ENCODE measurements around the gene PCOLCE2.

The PCOLCE2 gene

GRCh38 chr3:142888481-142889211 lies at the start of gene PCOLCE2:
Gene PCOLCE2 (minus strand): TSS chr3:142889083. CDS start chr3:142888896, 187 bp downstream.
- DNase-seq, result no peak

DNA sequence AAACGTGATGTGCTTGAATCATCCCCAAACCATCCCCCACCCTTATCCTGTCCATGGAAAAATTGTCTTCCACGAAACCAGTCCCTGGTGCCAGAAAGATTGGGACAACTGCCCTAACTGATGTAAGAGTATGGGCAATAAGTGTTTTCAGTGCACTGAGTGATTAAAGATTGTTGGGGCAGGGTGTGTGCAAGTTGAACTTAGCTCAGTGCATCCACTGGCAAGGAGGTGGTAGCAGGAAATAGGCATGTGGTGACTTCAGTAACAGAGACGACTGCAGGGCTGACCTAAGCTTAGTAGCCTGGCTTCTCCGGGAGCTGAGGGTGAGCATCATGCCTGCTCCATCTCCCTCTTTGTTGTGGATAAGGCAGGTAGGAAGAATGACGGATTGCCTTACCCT lies 47.1 kb upstream of the PCOLCE2 start:
- no peak for DNase-seq

GRCh38 chr3:142934887-142935269 lies 46.0 kb upstream of the PCOLCE2 start:
- no peak for DNase-seq

DNA sequence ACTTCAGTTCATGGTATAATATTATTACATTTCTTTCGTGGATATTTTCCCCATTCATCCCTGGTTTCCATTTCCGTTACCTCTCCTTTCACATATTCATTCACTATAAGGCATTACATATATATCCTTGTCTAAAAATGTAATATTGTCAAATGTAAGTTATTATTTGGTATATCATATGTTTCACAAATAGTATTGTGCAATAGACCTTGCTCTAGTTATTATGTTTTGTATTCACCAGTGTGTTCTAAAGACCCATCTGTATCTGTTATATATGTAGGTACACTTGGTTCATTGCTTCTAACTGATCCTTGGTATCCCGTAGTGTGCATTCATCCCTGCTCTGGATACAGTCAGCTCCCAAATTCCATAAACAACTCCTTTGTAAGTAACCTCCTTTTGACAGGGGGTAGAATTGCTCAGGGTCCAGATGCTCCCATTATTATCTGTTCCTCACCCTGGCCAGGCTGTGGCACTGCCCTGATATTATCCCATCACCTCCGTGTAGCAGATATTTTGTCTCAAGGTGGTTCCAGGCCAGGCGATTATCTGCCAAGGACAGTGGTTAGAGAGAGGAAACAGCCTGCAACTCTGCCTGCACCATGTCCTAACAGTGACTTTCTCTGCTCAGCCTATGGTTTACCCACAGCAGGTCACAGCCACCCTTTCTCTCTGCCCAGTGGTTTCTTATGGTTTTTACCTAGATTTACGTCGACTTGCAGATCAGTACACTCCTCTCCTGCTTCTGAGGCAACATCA lies 45.4 kb upstream of the PCOLCE2 start:
- no peak for DNase-seq

GRCh38 chr3:142931222-142931621 lies 42.3 kb upstream of the PCOLCE2 start:
- DNase-seq, result no peak

DNA sequence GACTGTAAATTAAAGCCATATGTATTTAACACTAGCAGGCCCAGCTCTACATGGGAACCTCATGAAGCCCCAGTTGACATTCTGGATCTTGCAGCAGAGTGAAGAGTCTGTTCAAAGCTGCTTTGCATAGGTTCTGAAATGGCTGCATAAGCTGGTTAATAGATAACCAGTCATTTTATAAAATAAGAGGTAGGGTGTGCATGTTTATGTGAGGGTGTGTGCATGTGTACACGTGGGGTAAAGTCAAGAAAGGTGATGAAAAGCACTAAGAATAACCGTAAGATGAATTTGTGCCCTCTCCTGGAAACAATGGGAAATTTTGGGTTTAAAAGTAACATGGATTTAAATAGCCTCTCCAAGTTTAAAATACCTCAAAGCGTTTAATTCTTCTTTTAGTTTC lies 41.6 kb upstream of the PCOLCE2 start:
- no peak for DNase-seq

GRCh38 chr3:142929890-142930289 lies 41.0 kb upstream of the PCOLCE2 start:
- DNase-seq, result no peak

- no peak for DNase-seq
Observed at GRCh38 chr3:142929109-142929508, 40.2 kb upstream of the PCOLCE2 start.

- no peak for DNase-seq
Observed at GRCh38 chr3:142926368-142926944, 37.6 kb upstream of the PCOLCE2 start.

GRCh38 chr3:142925140-142925539 lies 36.3 kb upstream of the PCOLCE2 start:
- no peak for DNase-seq

DNA sequence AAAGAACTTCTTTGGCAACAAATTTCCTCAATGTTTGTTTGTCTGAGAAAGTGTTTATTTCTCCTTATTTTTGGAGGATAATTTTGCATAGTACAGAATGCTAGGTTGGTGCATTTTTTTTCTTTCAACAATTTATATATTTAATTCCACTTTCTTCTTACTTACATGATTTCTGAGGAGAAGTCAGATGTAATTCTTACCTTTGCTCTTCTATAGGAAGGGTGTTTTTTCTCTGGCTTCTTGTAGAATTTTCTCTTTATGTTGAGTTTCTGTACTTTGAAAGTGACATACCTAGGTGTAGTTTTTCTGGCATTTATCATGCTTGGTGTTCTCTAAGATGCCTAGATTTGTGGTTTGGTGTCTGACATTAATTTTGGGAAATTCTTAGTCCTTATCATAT lies 34.8 kb upstream of the PCOLCE2 start:
- DNase-seq, result no peak

DNA sequence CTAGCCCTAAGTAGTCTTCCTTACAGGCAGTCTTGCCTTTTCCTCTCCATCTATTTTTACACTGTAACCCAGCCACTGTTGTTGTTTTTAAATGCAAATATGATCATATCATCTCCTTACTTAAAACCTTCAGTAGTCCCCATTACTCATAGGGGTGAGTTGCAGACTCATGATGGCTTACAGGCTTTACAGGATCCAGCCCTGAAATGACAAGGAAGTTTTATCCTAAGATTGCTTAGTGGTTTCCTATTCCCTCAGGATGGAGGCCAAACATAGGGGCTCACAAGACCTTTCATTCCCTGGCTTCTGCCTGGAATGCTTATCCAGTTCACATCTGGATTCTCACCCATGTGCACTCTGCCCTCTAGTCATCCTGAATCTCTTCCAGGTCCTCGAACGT lies 27.7 kb upstream of the PCOLCE2 start:
- no peak for DNase-seq

DNA sequence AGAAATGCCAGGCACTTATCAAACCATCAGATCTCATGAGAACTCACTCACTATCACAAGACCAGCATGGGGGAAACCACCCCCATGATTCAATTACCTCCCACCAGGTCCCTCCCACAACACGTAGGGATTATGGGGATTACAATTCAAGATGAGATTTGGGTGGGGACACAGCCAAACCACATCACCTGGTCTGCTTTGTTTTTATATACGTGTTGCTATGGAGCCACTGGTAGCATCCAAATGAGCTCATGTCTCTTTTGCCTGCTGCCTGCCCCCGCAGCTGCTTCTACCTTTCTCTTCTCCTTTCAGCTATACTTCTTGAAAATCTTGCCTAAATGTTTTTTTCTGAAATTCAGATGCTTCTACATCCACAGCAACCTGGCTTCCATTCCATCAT lies 26.8 kb upstream of the PCOLCE2 start:
- DNase-seq, result no peak

DNA sequence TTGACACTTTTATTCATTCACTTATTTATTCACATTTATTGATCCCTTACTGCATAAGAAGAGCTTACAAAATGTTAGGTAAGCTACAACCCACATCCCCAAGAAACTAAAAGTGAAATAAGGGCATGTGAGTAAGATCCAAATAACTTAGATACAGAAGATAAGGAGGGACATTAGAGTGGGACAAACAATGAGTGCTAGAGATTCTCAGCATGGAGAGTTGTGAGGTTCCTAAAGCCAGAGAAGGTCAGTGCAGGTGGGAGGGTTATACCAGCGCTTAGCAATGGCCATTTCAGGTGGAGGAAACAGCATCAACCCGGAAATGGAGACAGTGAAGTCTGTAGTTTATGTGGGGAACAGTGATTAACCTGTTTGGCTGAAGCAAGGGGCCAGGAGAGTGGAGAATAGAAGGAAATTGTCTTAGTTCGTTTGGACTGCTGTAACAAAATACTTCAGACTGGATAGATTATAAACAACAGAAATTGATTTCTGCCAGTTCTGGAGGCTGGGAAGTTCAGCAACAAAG lies 25.5 kb upstream of the PCOLCE2 start:
- DNase-seq, result no peak

DNA sequence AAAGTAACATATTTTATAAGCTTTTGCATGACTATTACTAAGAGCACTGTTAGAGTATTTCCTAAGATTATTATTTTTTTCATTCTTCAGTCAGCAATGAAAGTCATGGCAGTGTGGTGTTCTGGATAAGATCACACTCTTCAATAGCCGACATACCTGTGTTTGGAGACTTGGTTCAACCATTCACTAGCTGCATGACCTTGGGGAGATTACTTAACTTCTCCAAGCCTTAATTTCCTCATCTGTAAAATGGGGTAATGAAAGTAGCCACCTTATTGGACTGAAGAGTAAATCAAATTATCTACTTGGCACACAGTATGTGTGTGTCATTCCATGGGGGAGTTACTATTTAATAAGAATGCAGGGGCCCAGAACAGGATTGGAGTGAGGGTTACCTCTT lies 24.5 kb upstream of the PCOLCE2 start:
- DNase-seq, result no peak

GRCh38 chr3:142912402-142913172 lies 23.7 kb upstream of the PCOLCE2 start:
- DNase-seq, result no peak

GRCh38 chr3:142910280-142910679 lies 21.4 kb upstream of the PCOLCE2 start:
- no peak for DNase-seq

GRCh38 chr3:142909282-142909681 lies 20.4 kb upstream of the PCOLCE2 start:
- DNase-seq, result no peak

GRCh38 chr3:142907996-142908395 lies 19.1 kb upstream of the PCOLCE2 start:
- DNase-seq, result no peak

DNA sequence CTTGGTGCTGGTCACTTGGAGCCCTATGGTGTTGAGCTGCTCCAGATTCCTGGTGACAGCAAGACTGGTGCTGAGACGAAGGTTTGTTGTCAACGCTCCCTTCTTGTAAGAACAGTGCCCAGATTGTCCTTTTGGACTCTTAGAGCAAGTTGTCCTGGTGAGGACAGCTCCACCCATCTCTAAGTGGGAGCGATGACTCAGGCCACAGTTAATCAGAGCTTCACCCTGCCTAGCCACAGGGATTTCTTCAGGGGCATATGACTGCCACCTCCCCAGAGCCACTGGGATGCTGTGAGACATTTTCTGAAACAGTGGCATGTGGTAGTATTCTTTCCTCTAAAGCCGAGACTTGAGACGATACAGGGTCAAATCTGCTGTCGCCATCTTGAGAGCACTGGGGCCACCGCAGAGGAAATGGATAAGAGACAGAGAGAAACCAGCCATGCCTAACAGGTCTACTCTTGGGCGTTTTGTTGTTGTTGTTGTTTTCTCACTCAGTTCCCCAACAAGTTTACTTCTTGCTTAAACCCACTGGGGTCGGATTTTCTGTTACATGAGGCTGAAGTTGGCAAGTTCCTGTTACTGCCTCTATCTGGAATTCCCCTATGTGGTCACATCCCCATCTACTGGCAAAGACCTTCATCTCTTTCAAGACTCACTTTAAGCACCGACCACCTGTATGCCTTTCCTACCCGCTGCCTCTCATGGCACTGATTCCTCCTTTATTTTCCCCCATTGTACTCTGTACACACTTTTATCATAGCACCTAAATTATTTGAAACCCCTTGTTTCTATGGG lies 16.0 kb upstream of the PCOLCE2 start:
- no peak for DNase-seq

DNA sequence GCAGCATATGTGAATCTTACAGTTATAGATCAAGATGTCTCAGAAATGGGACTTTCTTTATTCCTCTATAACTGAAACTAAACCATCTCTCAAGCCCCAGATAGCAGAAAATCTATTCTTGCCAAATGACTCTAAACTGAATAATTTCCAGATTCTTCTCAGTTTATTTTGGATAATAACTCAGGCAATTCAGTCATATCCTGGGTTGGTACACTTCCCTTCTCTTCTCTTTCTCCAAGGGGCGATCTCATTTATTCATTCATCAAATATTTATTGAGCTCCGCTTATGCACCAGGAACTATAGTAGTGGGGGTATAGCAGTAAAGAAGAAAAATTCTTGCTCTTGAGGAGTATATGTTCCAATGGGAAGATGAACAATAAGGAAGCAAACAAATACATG lies 13.5 kb upstream of the PCOLCE2 start:
- no peak for DNase-seq

Measured in NCI-H1092 (cell line).